Measurements from ENCODE around the gene PCSK1. TPM values are rescaled to one million over a fixed set of nuclear protein-coding genes. Genes with fewer than 3 reads are reported as not detected.

PCSK1 gene
- under 1 TPM; 0.04 to 0.05 TPM for polyA plus RNA-seq

DNA sequence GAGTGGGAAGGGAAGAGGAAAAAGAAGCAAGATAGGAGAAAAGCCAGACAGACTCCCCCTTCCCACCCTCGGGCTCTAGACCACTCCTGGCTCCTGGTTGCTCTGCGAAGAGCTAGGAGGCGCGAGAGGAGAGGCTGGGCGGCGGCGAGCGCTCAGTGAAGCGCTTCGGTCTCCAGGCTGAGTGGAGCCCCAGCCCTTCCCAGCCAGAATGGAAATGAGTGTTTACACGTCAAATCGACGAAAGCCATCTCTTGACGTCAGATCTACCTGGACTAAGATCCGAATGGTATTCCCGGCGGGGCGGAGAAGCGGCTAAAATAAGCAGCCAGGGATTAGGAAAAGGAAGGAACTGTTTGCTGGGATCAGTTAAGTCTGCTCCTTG lies at the start of gene PCSK1:
TSS of gene PCSK1 (minus strand) at position 183 of the 382 bp plus-strand sequence. CDS start 206 bp downstream, outside the sequence.
- Histone ChIP-seq H3K27ac (ENCODE audit: low read depth in 2 of 2, low read length in 1 of 2) (no peak within 1 kb of the TSS), H3K27me3 (ENCODE audit: control insufficient read depth in 1 of 2, insufficient read depth in 2 of 2, low read length in 2 of 2) (peaks cover 8 to 12% of the 10 kb centered on the region in 2 donors), H3K36me3 (ENCODE audit: control insufficient read depth in 2 of 2, insufficient read depth in 2 of 2, low read length in 1 of 2) (no peaks in the 10 kb centered on the region), H3K4me3 (ENCODE audit: low read depth in 1 of 2, low read length in 2 of 2) (no peak within 1 kb of the TSS), H3K9me3 (ENCODE audit: control insufficient read depth in 2 of 2, insufficient read depth in 1 of 2, low read depth in 1 of 2, low read length in 1 of 2) (no peaks in the 10 kb centered on the region), H3K4me1 (ENCODE audit: control insufficient read depth in 2 of 2, insufficient read depth in 2 of 2, low read length in 1 of 2) (peaks cover 2 to 12% of the 10 kb centered on the region in 2 donors)
- 8 to 13% methylated on average over 19 of the region's 19 CpGs for WGBS, 2 donors

- Histone ChIP-seq H3K27ac (ENCODE audit: low read depth in 2 of 2, low read length in 1 of 2) (no peak overlapping the region), H3K36me3 (ENCODE audit: control insufficient read depth in 2 of 2, insufficient read depth in 2 of 2, low read length in 1 of 2) (no peaks in the 10 kb centered on the region), H3K4me1 (ENCODE audit: control insufficient read depth in 2 of 2, insufficient read depth in 2 of 2, low read length in 1 of 2) (no peaks in the 10 kb centered on the region), H3K9me3 (ENCODE audit: control insufficient read depth in 2 of 2, insufficient read depth in 1 of 2, low read depth in 1 of 2, low read length in 1 of 2) (no peaks in the 10 kb centered on the region), H3K27me3 (ENCODE audit: control insufficient read depth in 1 of 2, insufficient read depth in 2 of 2, low read length in 2 of 2) (no peaks in the 10 kb centered on the region), H3K4me3 (ENCODE audit: low read depth in 1 of 2, low read length in 2 of 2) (no peak overlapping the region)
- WGBS, 2 donors = 26 to 30% methylated on average over 1 of the region's 1 CpG
These were observed 48.8 kb upstream of the PCSK1 start for GRCh38 chr5:96481867-96482266.

- Histone ChIP-seq H3K9me3 (ENCODE audit: control insufficient read depth in 2 of 2, insufficient read depth in 1 of 2, low read depth in 1 of 2, low read length in 1 of 2) (no peaks in the 10 kb centered on the region), H3K4me1 (ENCODE audit: control insufficient read depth in 2 of 2, insufficient read depth in 2 of 2, low read length in 1 of 2) (no peaks in the 10 kb centered on the region), H3K4me3 (ENCODE audit: low read depth in 1 of 2, low read length in 2 of 2) (no peak overlapping the region), H3K27ac (ENCODE audit: low read depth in 2 of 2, low read length in 1 of 2) (no peak overlapping the region), H3K36me3 (ENCODE audit: control insufficient read depth in 2 of 2, insufficient read depth in 2 of 2, low read length in 1 of 2) (no peaks in the 10 kb centered on the region), H3K27me3 (ENCODE audit: control insufficient read depth in 1 of 2, insufficient read depth in 2 of 2, low read length in 2 of 2) (no peaks in the 10 kb centered on the region)
These were observed 48.1 kb upstream of the PCSK1 start for GRCh38 chr5:96481009-96481786.

DNA sequence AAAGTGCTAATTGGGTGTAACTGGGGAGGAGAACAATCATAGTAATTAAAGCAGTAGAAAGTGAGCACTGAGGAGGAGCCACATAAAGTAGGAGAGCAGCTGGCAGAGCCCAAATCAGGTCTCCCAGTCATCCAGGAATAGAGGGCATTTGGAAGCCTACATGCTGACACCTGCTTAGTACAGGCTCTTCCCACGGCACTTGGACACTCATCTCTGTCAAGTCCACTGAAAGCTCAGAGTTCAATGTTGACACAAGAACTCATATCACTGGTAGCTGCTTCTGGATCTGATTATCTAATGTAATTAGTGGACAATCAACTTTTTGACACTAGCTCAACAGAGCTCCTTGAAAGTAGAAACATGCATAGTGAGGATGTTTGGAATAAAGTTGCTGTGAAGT lies 45.9 kb upstream of the PCSK1 start:
- no peaks in the 10 kb centered on the region for H3K27me3 ChIP-seq (ENCODE audit: control insufficient read depth in 1 of 2, insufficient read depth in 2 of 2, low read length in 2 of 2)
- no peaks in the 10 kb centered on the region for H3K36me3 ChIP-seq (ENCODE audit: control insufficient read depth in 2 of 2, insufficient read depth in 2 of 2, low read length in 1 of 2)
- H3K4me3 ChIP-seq (ENCODE audit: low read depth in 1 of 2, low read length in 2 of 2) = no peak overlapping the region
- H3K4me1 ChIP-seq (ENCODE audit: control insufficient read depth in 2 of 2, insufficient read depth in 2 of 2, low read length in 1 of 2) = no peaks in the 10 kb centered on the region
- 60 to 64% methylated on average over 1 of the region's 1 CpG for WGBS, 2 donors
- H3K9me3 ChIP-seq (ENCODE audit: control insufficient read depth in 2 of 2, insufficient read depth in 1 of 2, low read depth in 1 of 2, low read length in 1 of 2) = no peaks in the 10 kb centered on the region
- no peak overlapping the region for H3K27ac ChIP-seq (ENCODE audit: low read depth in 2 of 2, low read length in 1 of 2)

DNA sequence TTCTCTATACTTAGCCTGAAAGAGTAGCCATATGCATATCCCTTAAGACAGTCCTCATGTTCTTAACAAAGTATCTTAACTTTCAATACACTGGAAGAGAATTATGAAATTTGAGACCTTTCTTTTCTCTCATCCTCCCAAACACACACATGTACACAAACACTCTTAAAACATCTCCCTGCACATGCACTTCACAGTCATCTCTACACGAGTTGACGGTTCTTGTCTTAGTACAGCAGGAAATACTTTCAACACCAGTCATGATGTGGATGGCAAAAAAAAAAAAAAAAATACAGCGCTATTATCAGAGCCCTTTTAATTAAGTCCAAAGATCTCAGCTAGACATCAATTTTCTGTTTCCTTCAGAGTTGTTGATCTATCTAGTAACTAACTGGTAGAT lies 43.6 kb upstream of the PCSK1 start:
- Histone ChIP-seq H3K36me3 (ENCODE audit: control insufficient read depth in 2 of 2, insufficient read depth in 2 of 2, low read length in 1 of 2) (no peaks in the 10 kb centered on the region), H3K4me3 (ENCODE audit: low read depth in 1 of 2, low read length in 2 of 2) (no peak overlapping the region), H3K9me3 (ENCODE audit: control insufficient read depth in 2 of 2, insufficient read depth in 1 of 2, low read depth in 1 of 2, low read length in 1 of 2) (no peaks in the 10 kb centered on the region), H3K4me1 (ENCODE audit: control insufficient read depth in 2 of 2, insufficient read depth in 2 of 2, low read length in 1 of 2) (no peaks in the 10 kb centered on the region), H3K27ac (ENCODE audit: low read depth in 2 of 2, low read length in 1 of 2) (no peak overlapping the region), H3K27me3 (ENCODE audit: control insufficient read depth in 1 of 2, insufficient read depth in 2 of 2, low read length in 2 of 2) (no peaks in the 10 kb centered on the region)
- WGBS, 2 donors = 79 to 83% methylated on average over 3 of the region's 3 CpGs

GRCh38 chr5:96474073-96474472 lies 41.0 kb upstream of the PCSK1 start:
- H3K4me1 ChIP-seq (ENCODE audit: control insufficient read depth in 2 of 2, insufficient read depth in 2 of 2, low read length in 1 of 2) = no peaks in the 10 kb centered on the region
- no peaks in the 10 kb centered on the region for H3K9me3 ChIP-seq (ENCODE audit: control insufficient read depth in 2 of 2, insufficient read depth in 1 of 2, low read depth in 1 of 2, low read length in 1 of 2)
- no peaks in the 10 kb centered on the region for H3K36me3 ChIP-seq (ENCODE audit: control insufficient read depth in 2 of 2, insufficient read depth in 2 of 2, low read length in 1 of 2)
- no peak overlapping the region for H3K27ac ChIP-seq (ENCODE audit: low read depth in 2 of 2, low read length in 1 of 2)
- H3K4me3 ChIP-seq (ENCODE audit: low read depth in 1 of 2, low read length in 2 of 2) = no peak overlapping the region
- WGBS, 2 donors = 78 to 81% methylated on average over 4 of the region's 4 CpGs
- no peaks in the 10 kb centered on the region for H3K27me3 ChIP-seq (ENCODE audit: control insufficient read depth in 1 of 2, insufficient read depth in 2 of 2, low read length in 2 of 2)

- WGBS, 2 donors = 20 to 37% methylated on average over 1 of the region's 1 CpG
- no peak overlapping the region for H3K27ac ChIP-seq (ENCODE audit: low read depth in 2 of 2, low read length in 1 of 2)
These were observed 40.1 kb upstream of the PCSK1 start for GRCh38 chr5:96473155-96473554.

GRCh38 chr5:96470785-96471184 lies 37.7 kb upstream of the PCSK1 start:
- Histone ChIP-seq H3K27me3 (ENCODE audit: control insufficient read depth in 1 of 2, insufficient read depth in 2 of 2, low read length in 2 of 2) (no peaks in the 10 kb centered on the region), H3K27ac (ENCODE audit: low read depth in 2 of 2, low read length in 1 of 2) (no peak overlapping the region), H3K36me3 (ENCODE audit: control insufficient read depth in 2 of 2, insufficient read depth in 2 of 2, low read length in 1 of 2) (no peaks in the 10 kb centered on the region), H3K4me3 (ENCODE audit: low read depth in 1 of 2, low read length in 2 of 2) (no peak overlapping the region), H3K9me3 (ENCODE audit: control insufficient read depth in 2 of 2, insufficient read depth in 1 of 2, low read depth in 1 of 2, low read length in 1 of 2) (no peaks in the 10 kb centered on the region), H3K4me1 (ENCODE audit: control insufficient read depth in 2 of 2, insufficient read depth in 2 of 2, low read length in 1 of 2) (no peaks in the 10 kb centered on the region)
- WGBS, 2 donors = 79 to 86% methylated on average over 1 of the region's 1 CpG

More at GRCh38 chr5:96473155-96473554, 40.1 kb upstream of the PCSK1 start:
- no peaks in the 10 kb centered on the region for H3K4me1 ChIP-seq (ENCODE audit: control insufficient read depth in 2 of 2, insufficient read depth in 2 of 2, low read length in 1 of 2)
- no peaks in the 10 kb centered on the region for H3K27me3 ChIP-seq (ENCODE audit: control insufficient read depth in 1 of 2, insufficient read depth in 2 of 2, low read length in 2 of 2)
- H3K36me3 ChIP-seq (ENCODE audit: control insufficient read depth in 2 of 2, insufficient read depth in 2 of 2, low read length in 1 of 2) = no peaks in the 10 kb centered on the region
- H3K9me3 ChIP-seq (ENCODE audit: control insufficient read depth in 2 of 2, insufficient read depth in 1 of 2, low read depth in 1 of 2, low read length in 1 of 2) = no peaks in the 10 kb centered on the region
- H3K4me3 ChIP-seq (ENCODE audit: low read depth in 1 of 2, low read length in 2 of 2) = no peak overlapping the region

DNA sequence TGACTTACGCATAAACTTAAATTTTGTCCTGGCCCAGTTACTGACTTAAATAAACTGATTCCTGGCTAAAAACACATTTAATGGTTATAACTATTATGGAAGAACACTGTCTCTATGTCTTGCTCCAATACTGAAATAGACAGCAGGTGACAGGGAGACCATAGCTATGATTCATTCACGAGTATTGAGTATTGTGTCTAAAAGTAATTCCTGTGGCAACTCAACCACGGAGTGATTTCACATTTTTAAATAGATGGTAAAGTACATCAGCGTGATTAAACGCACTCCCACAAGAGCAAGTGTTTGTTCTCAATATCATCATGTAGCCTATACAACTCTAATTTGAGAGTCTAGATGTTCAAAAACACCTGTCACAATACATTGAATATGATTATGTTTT lies 35.9 kb upstream of the PCSK1 start:
- H3K9me3 ChIP-seq (ENCODE audit: control insufficient read depth in 2 of 2, insufficient read depth in 1 of 2, low read depth in 1 of 2, low read length in 1 of 2) = no peaks in the 10 kb centered on the region
- no peaks in the 10 kb centered on the region for H3K27me3 ChIP-seq (ENCODE audit: control insufficient read depth in 1 of 2, insufficient read depth in 2 of 2, low read length in 2 of 2)
- H3K4me3 ChIP-seq (ENCODE audit: low read depth in 1 of 2, low read length in 2 of 2) = no peak overlapping the region
- no peaks in the 10 kb centered on the region for H3K4me1 ChIP-seq (ENCODE audit: control insufficient read depth in 2 of 2, insufficient read depth in 2 of 2, low read length in 1 of 2)
- no peaks in the 10 kb centered on the region for H3K36me3 ChIP-seq (ENCODE audit: control insufficient read depth in 2 of 2, insufficient read depth in 2 of 2, low read length in 1 of 2)
- H3K27ac ChIP-seq (ENCODE audit: low read depth in 2 of 2, low read length in 1 of 2) = no peak overlapping the region
- 89 to 91% methylated on average over 5 of the region's 5 CpGs for WGBS, 2 donors

- Histone ChIP-seq H3K4me3 (ENCODE audit: low read depth in 1 of 2, low read length in 2 of 2) (no peak overlapping the region), H3K4me1 (ENCODE audit: control insufficient read depth in 2 of 2, insufficient read depth in 2 of 2, low read length in 1 of 2) (no peaks in the 10 kb centered on the region), H3K27ac (ENCODE audit: low read depth in 2 of 2, low read length in 1 of 2) (no peak overlapping the region), H3K27me3 (ENCODE audit: control insufficient read depth in 1 of 2, insufficient read depth in 2 of 2, low read length in 2 of 2) (no peaks in the 10 kb centered on the region), H3K36me3 (ENCODE audit: control insufficient read depth in 2 of 2, insufficient read depth in 2 of 2, low read length in 1 of 2) (no peaks in the 10 kb centered on the region), H3K9me3 (ENCODE audit: control insufficient read depth in 2 of 2, insufficient read depth in 1 of 2, low read depth in 1 of 2, low read length in 1 of 2) (no peaks in the 10 kb centered on the region)
- WGBS, 2 donors = 63% methylated on average over 2 of the region's 2 CpGs
These were observed 30.0 kb upstream of the PCSK1 start for GRCh38 chr5:96463091-96463490.

Measured in esophagus (tissue), 2 donors.